IMR-90 (cell line): ENCODE results near the gene STX5. TPM values are rescaled to one million over a fixed set of nuclear protein-coding genes. Genes with fewer than 3 reads are reported as not detected.
"Not testable (repeated sequence)": the region's sequence is repeated elsewhere in the genome, so short reads cannot be mapped to it uniquely, and the experiment has no call there.

Experiments
- ATAC-seq: fragments of 200-7000 bp; cut with Tn5 transposase; 2 replicates; pipeline ENCODE4 v1.9.1; 2020; ENCODE audit warnings: low read depth, mild to moderate bottlenecking, moderate library complexity
- BruUV-seq: library from RNA; stranded (reverse); fragments of 400-500 nt; replicated peaks from 2 replicates; lab custom pipeline; 2021; lab: Mats Ljungman, UMichigan
- CTCF ChIA-PET: fragments of 300-600 bp; formaldehyde crosslinking; extraction: SDS; loops from one replicate; lab custom pipeline; 2021; ENCODE audit warnings: antibody characterized with exemption; lab: Yijun Ruan, JAX
- POLR2A ChIA-PET: fragments of 300-600 bp; sonication (Branson Sonifier 250); formaldehyde crosslinking; loops from one replicate; lab custom pipeline; 2022; ENCODE audit warnings: antibody characterized with exemption; ENCODE audit not compliant: unreplicated experiment; lab: Charles Lee
- DNase-seq: peaks from one replicate; pipeline ENCODE4 v3.0.0; 2013
- H2AFZ ChIP-seq: replicated peaks from 2 replicates; pipeline ENCODE3; 2013; ENCODE audit warnings: low read length, mild to moderate bottlenecking; ENCODE audit not compliant: poor library complexity
- H2AK5ac ChIP-seq: 2 replicates; pipeline ENCODE4 v1.6.1; 2013; ENCODE audit warnings: low read depth, low read length, inconsistent platforms
- H2AK9ac ChIP-seq: replicated peaks from 2 replicates; pipeline ENCODE3; 2013; ENCODE audit warnings: mild to moderate bottlenecking, low read depth, low read length, moderate library complexity; ENCODE audit not compliant: poor library complexity
- H2BK120ac ChIP-seq: 2 replicates; pipeline ENCODE4 v1.6.1; 2013; ENCODE audit warnings: low read depth, low read length, inconsistent platforms
- H2BK15ac ChIP-seq: 3 replicates; pipeline ENCODE4 v1.6.1; 2013; ENCODE audit warnings: low read depth, low read length, inconsistent platforms
- H2BK20ac ChIP-seq: 2 replicates; pipeline ENCODE4 v1.6.1; 2013; ENCODE audit warnings: low read depth, mild to moderate bottlenecking, inconsistent platforms, low read length, moderate library complexity
- H2BK5ac ChIP-seq: 2 replicates; pipeline ENCODE4 v1.6.1; 2013; ENCODE audit warnings: mild to moderate bottlenecking, low read depth, low read length, inconsistent platforms; ENCODE audit not compliant: poor library complexity, severe bottlenecking
- H3K14ac ChIP-seq: replicated peaks from 2 replicates; pipeline ENCODE4 v1.6.1; 2013; ENCODE audit warnings: low read depth, low read length, inconsistent platforms
- H3K18ac ChIP-seq: 2 replicates; pipeline ENCODE4 v1.6.1; 2013; ENCODE audit warnings: low read depth, low read length, control low read depth
- H3K23ac ChIP-seq: 2 replicates; pipeline ENCODE4 v1.6.1; 2013; ENCODE audit warnings: low read depth, low read length, inconsistent platforms
- H3K27ac ChIP-seq: 2 replicates; pipeline ENCODE4 v1.5.1; 2013; ENCODE audit warnings: mild to moderate bottlenecking, control low read depth, low read length; ENCODE audit not compliant: insufficient read depth
- H3K27me3 ChIP-seq: 2 replicates; pipeline ENCODE4 v1.6.1; 2013; ENCODE audit warnings: low read length; ENCODE audit not compliant: control insufficient read depth, insufficient read depth
- H3K36me3 ChIP-seq: 2 replicates; pipeline ENCODE4 v1.6.1; 2013; ENCODE audit warnings: low read length, mixed read lengths; ENCODE audit not compliant: control insufficient read depth, insufficient read depth
- H3K4ac ChIP-seq: 2 replicates; pipeline ENCODE4 v1.6.1; 2013; ENCODE audit warnings: low read depth, low read length, inconsistent platforms
- H3K4me1 ChIP-seq: 2 replicates; pipeline ENCODE4 v1.6.1; 2013; ENCODE audit warnings: low read length, mixed read lengths; ENCODE audit not compliant: control insufficient read depth, insufficient read depth
- H3K4me2 ChIP-seq: 2 replicates; pipeline ENCODE4 v1.6.1; 2013; ENCODE audit warnings: low read depth, mild to moderate bottlenecking, control low read depth, low read length, moderate library complexity
- H3K4me3 ChIP-seq: 2 replicates; pipeline ENCODE4 v1.5.1; 2013; ENCODE audit warnings: low read depth, mild to moderate bottlenecking, control low read depth, low read length, moderate library complexity; ENCODE audit not compliant: insufficient read depth
- H3K56ac ChIP-seq: 2 replicates; pipeline ENCODE4 v1.6.1; 2013; ENCODE audit warnings: low read length, inconsistent platforms; ENCODE audit not compliant: insufficient read depth; ENCODE audit errors: extremely low read depth
- H3K79me1 ChIP-seq, 2 experiments: 2 replicates each; pipeline ENCODE4 v1.6.1; 2013; ENCODE audit warnings: low read length in 2 of 2, inconsistent platforms in 1 of 2, low read depth in 1 of 2
- H3K9ac ChIP-seq: 2 replicates; pipeline ENCODE4 v1.6.1; 2013; ENCODE audit warnings: low read depth, low read length, control low read depth
- H3K9me1 ChIP-seq: 2 replicates; pipeline ENCODE4 v1.6.1; 2013; ENCODE audit warnings: low read length, inconsistent platforms; ENCODE audit not compliant: insufficient read depth
- H3K9me3 ChIP-seq: 2 replicates; pipeline ENCODE4 v1.6.1; 2013; ENCODE audit warnings: low read length; ENCODE audit not compliant: control insufficient read depth, insufficient read depth
- H4K20me1 ChIP-seq: 2 replicates; pipeline ENCODE4 v1.6.1; 2013; ENCODE audit warnings: low read length, inconsistent platforms; ENCODE audit not compliant: insufficient read depth
- H4K5ac ChIP-seq: 2 replicates; pipeline ENCODE4 v1.6.1; 2013; ENCODE audit warnings: mild to moderate bottlenecking, low read depth, low read length, control low read depth
- H4K8ac ChIP-seq, 2 experiments: 2 replicates each; pipeline ENCODE4 v1.6.1; 2013; ENCODE audit warnings: low read depth in 2 of 2, low read length in 2 of 2, control low read depth in 1 of 2, inconsistent platforms in 1 of 2
- H4K91ac ChIP-seq: 2 replicates; pipeline ENCODE4 v1.6.1; 2013; ENCODE audit warnings: low read depth, low read length, inconsistent platforms; ENCODE audit not compliant: insufficient read depth
- CEBPB ChIP-seq: IDR thresholded peaks from 2 replicates; pipeline ENCODE4 v1.6.1; 2012; ENCODE audit warnings: low read depth, low read length, improper control_type of control experiment
- MXI1 ChIP-seq: IDR thresholded peaks from 2 replicates; pipeline ENCODE4 v1.6.1; 2012; ENCODE audit warnings: low read depth, mild to moderate bottlenecking, low read length, moderate library complexity, borderline replicate concordance
- USF2 ChIP-seq: fragments of 150-350 bp; IDR thresholded peaks from 2 replicates; pipeline ENCODE4 v1.6.1; 2017; ENCODE audit warnings: mild to moderate bottlenecking, antibody characterized with exemption, low read length, low read depth
- WGBS, 2 experiments: methylation state at CpG; one replicate each; pipeline versions ENCODE4 v1.1.5 to v1.1.7; 2013; ENCODE audit warnings: missing lambda C conversion rate in 2 of 2; ENCODE audit not compliant: insufficient read length in 1 of 2; ENCODE audit errors: extremely low coverage in 2 of 2; 5-methylcytosine and 5-hydroxymethylcytosine counted together
- dilution Hi-C: fragments of 300-500 bp; cut with HindIII; formaldehyde crosslinking; loops from one replicate; pipeline ENCODE4 v1.14.3; 2018; ENCODE audit warnings: low sequenced_read_pairs; ENCODE audit not compliant: unreplicated experiment
- in situ Hi-C: fragments of 300-500 bp; cut with MboI; formaldehyde crosslinking; loops from 3 replicates; pipeline ENCODE4 v1.14.3; 2019; ENCODE audit warnings: low sequenced_read_pairs, inconsistent platforms, mixed read lengths
- intact Hi-C: fragments of 100-400 bp; cut with micrococcal nuclease; formaldehyde crosslinking; loops from 2 replicates; pipeline ENCODE4 v1.10.0; 2022
- polyA plus RNA-seq, 3 experiments: library from polyadenylated mRNA; depleted of rRNA; stranded (reverse); fragments of >200 nt; gene quantifications; 2 replicates each; pipeline ENCODE4 v1.2.3, GENCODE V29; 2012; ENCODE audit warnings: low replicate concordance in 1 of 3
- total RNA-seq: library from RNA; depleted of rRNA; stranded (reverse); fragments of >200 nt; gene quantifications from 2 replicates; pipeline ENCODE4 v1.2.3, GENCODE V29; 2012

STX5 gene
- total and polyA plus RNA-seq, 2 of the 4 experiments (the other 2 are of a cell fraction) = 43.1 to 49.5 TPM

- no peaks in the 10 kb centered on the region for H3K27me3 ChIP-seq
- dilution Hi-C loops (no loop called here), in situ Hi-C loops (no loop called here), intact Hi-C loops (no loop called here)
- no peak overlapping the region for H3K9ac ChIP-seq
- no peak for TF ChIP-seq MXI1
- TF ChIP-seq USF2 = no peak
- TF ChIP-seq CEBPB = peak; percentile 47; the same call in 1 of the 2 replicates
- H2BK5ac ChIP-seq = no peak overlapping the region
- no peak overlapping the region for H4K5ac ChIP-seq
- no peaks in the 10 kb centered on the region; the same call in none of the 2 replicates for H4K20me1 ChIP-seq
- H2BK15ac ChIP-seq = no peak overlapping the region
- ATAC-seq (no peak), DNase-seq (peak; percentile 46)
- H3K79me1 ChIP-seq = peaks cover 0 to 7% of the 10 kb centered on the region in 2 experiments; a peak in 1 of 4 replicates
- no peak overlapping the region for H2AK9ac ChIP-seq
- no peak overlapping the region for H4K91ac ChIP-seq
- H2BK120ac ChIP-seq = no peak overlapping the region
- no peaks in the 10 kb centered on the region for H3K9me1 ChIP-seq
- H2AK5ac ChIP-seq = no peak overlapping the region
- no peak overlapping the region for H3K27ac ChIP-seq
- no peak overlapping the region for H3K4me3 ChIP-seq
- H2BK20ac ChIP-seq = no peak overlapping the region
- CTCF ChIA-PET = interaction anchor here (1.1 kb wide), 1 partner anchor 57 kb away, joined by 4 read pairs; no protein-coding TSS in a partner anchor
- H3K14ac ChIP-seq = no peak overlapping the region
- H3K56ac ChIP-seq = no peak overlapping the region
- POLR2A ChIA-PET = interaction anchor here (0.8 kb wide), 1 partner anchor 53 kb away, joined by 3 read pairs; no protein-coding TSS in a partner anchor
- no peak overlapping the region for H3K4ac ChIP-seq
- H3K9me3 ChIP-seq = no peaks in the 10 kb centered on the region
- no peaks in the 10 kb centered on the region for H3K36me3 ChIP-seq
- H3K18ac ChIP-seq = no peak overlapping the region
- no peak overlapping the region for H3K4me2 ChIP-seq
- BruUV-seq = no TSS peak
- H3K23ac ChIP-seq = no peak overlapping the region
- H2AFZ ChIP-seq = peak overlapping the region; percentile 1
- H3K4me1 ChIP-seq = peaks cover 8% of the 10 kb centered on the region
- peak overlapping the region in 1 of 2 experiments; percentile 66; a peak in 2 of 4 replicates for H4K8ac ChIP-seq
- WGBS, 2 experiments = 86% methylated on average over 2 of the region's 3 CpGs; no CpG with 5 or more reads in 1 of the 2 experiments
Observed at GRCh38 chr11:62843466-62843865, 11.6 kb upstream of the STX5 start.

GRCh38 chr11:62842891-62843290 lies 11.0 kb upstream of the STX5 start:
- dilution Hi-C loops, H4K20me1 ChIP-seq, H3K9me1 ChIP-seq, H2BK120ac ChIP-seq, intact Hi-C loops, H2AK9ac ChIP-seq, BruUV-seq, H2AFZ ChIP-seq, DNase-seq, H2BK20ac ChIP-seq, in situ Hi-C loops, H3K36me3 ChIP-seq, H2AK5ac ChIP-seq, ATAC-seq, H3K27me3 ChIP-seq, H3K9me3 ChIP-seq, H3K4me3 ChIP-seq, H3K4me1 ChIP-seq, H3K56ac ChIP-seq: not testable (repeated sequence)
- peak overlapping the region; percentile 86 for H3K9ac ChIP-seq
- H3K4me2 ChIP-seq = 0 out of 2 replicates have a peak overlapping the region, but pooled peaks have one; percentile 81
- H3K27ac ChIP-seq = peak overlapping the region; percentile 97
- peak overlapping the region; percentile 98 to 99 for H4K8ac ChIP-seq
- H4K5ac ChIP-seq = peak overlapping the region; percentile 97
- peaks cover under 1 to 11% of the 10 kb centered on the region in 2 experiments; a peak in 1 of 4 replicates for H3K79me1 ChIP-seq
- ChIA-PET CTCF (interaction anchor here (0.7 to 1.1 kb wide), 2 partner anchors 12 to 56 kb away, joined by 3 to 4 read pairs; no protein-coding TSS in a partner anchor), POLR2A (interaction anchor here (0.6 to 0.8 kb wide), 3 partner anchors 53 to 143 kb away, joined by 3 to 4 read pairs (median 3); no protein-coding TSS in a partner anchor)
- H2BK15ac ChIP-seq = 0 out of 3 replicates have a peak overlapping the region, but pooled peaks have one; percentile 93
- peak overlapping the region; percentile 87 for H3K18ac ChIP-seq
- peak overlapping the region; percentile 98 for H2BK5ac ChIP-seq
- 0 out of 2 replicates have a peak overlapping the region, but pooled peaks have one; percentile 94 for H4K91ac ChIP-seq
- H3K4ac ChIP-seq = peak overlapping the region; percentile 91; the same call in 1 of the 2 replicates
- no CpG with 5 or more reads among the region's 9 CpGs for WGBS, 2 experiments
- H3K23ac ChIP-seq = peak overlapping the region; percentile 92; the same call in 1 of the 2 replicates
- H3K14ac ChIP-seq = 0 out of 2 replicates have a peak overlapping the region, but pooled peaks have one; percentile 92
